Right lobe of liver (tissue), 6 donors: ENCODE measurements around the gene FAM13A. TPM values are rescaled to one million over a fixed set of nuclear protein-coding genes. Genes with fewer than 3 reads are reported as not detected.

Source experiments
- ATAC-seq, 4 donors: fragments of 200-7000 bp; cut with Tn5 transposase; one replicate each; pipeline ENCODE4 v1.9.1; 2020; ENCODE audit warnings: mild to moderate bottlenecking in 4 of 4, moderate library complexity in 4 of 4
- DNase-seq, 3 donors: peaks; one replicate each; pipeline ENCODE4 v3.0.0-alpha.2; 2020
- H3K27ac ChIP-seq, 3 donors: fragments of 200-600 bp; one replicate each; pipeline ENCODE4 v1.8.0; 2022
- H3K27me3 ChIP-seq, 2 donors: fragments of 200-600 bp; one replicate each; pipeline ENCODE4 v1.8.0; 2022
- H3K36me3 ChIP-seq, 4 donors: fragments of 200-600 bp; sonication (generic) in 1 of 4; one replicate each; pipeline versions ENCODE4 v1.5.1 to v1.8.0; 2017 to 2022; ENCODE audit warnings: control low read depth in 1 of 4
- H3K4me1 ChIP-seq, 4 donors: fragments of 200-600 bp; sonication (generic) in 1 of 4; one replicate each; pipeline versions ENCODE4 v1.5.1 to v1.8.0; 2017 to 2022; ENCODE audit warnings: control low read depth in 1 of 4
- H3K4me3 ChIP-seq, 3 donors: fragments of 200-600 bp; one replicate each; pipeline ENCODE4 v1.8.0; 2022
- H3K9me3 ChIP-seq, 4 donors: fragments of 200-600 bp; sonication (generic) in 1 of 4; one replicate each; pipeline versions ENCODE4 v1.5.1 to v1.8.0; 2017 to 2022; ENCODE audit warnings: control low read depth in 1 of 4
- CTCF ChIP-seq, 4 donors: fragments of 200-600 bp in 3 of 4; fragments of 450-650 bp in 1 of 4; IDR thresholded peaks; one replicate each; pipeline versions ENCODE4 v1.5.1 to v1.8.0; 2016 to 2022; ENCODE audit warnings: antibody characterized with exemption in 4 of 4, mild to moderate bottlenecking in 2 of 4
- POLR2A ChIP-seq: fragments of 450-650 bp; IDR thresholded peaks from one replicate; pipeline ENCODE4 v1.6.1; 2017; ENCODE audit warnings: antibody characterized with exemption, mild to moderate bottlenecking
- WGBS: methylation state at CpG from one replicate; pipeline ENCODE4 v1.1.6; 2018; ENCODE audit warnings: low coverage, low lambda C conversion rate; ENCODE audit not compliant: insufficient coverage; ENCODE audit errors: missing lambda C conversion rate; 5-methylcytosine and 5-hydroxymethylcytosine counted together
- intact Hi-C, 2 donors: fragments of 100-400 bp; cut with DNase I; formaldehyde crosslinking; loops; one replicate each; pipeline versions ENCODE4 v1.11.2 to v1.14.1; 2022
- total RNA-seq, 6 experiments: library from RNA; depleted of rRNA in 2 of 6; stranded (reverse); fragments of >200 nt in 2 of 6; fragmentation: NEBNext Ultra II Directional in 3 of 6; extraction: Animal tissue kit (Norgen Biotek cat#: 25700) in 3 of 6; gene quantifications; one replicate each; pipeline versions ENCODE4 v1.1.0 to v1.2.4, GENCODE V29; 2016 to 2023
- donor health status: DM: no; HTN: yes; CAD: no.
- donor health status: DM: no; HTN: no; CAD: no.
- donor health status: DM: no; HTN: no; CAD: no.
- donor health status: DM: no; HTN: yes; CAD: no.
- donor health status: DM: no; HTN: yes; CAD: no.

The FAM13A gene
- total RNA-seq, 6 experiments from 2014 or later: 28.3 to 82.5 (median 51.7) TPM

GRCh38 chr4:88734403-88734949 lies 322.5 kb downstream of the FAM13A start:
- Histone ChIP-seq H3K36me3 (peaks cover 7 to 25% (median 16%) of the 10 kb centered on the region in 4 donors), H3K4me1 (peaks cover 0 to 47% (median 2%) of the 10 kb centered on the region in 4 donors), H3K27me3 (no peaks in the 10 kb centered on the region), H3K9me3 (no peaks in the 10 kb centered on the region), H3K27ac (peak overlapping the region; percentile 39 to 83 (median 62)), H3K4me3 (peak overlapping the region in 2 of 3 donors; percentile 57 to 58)
- ATAC-seq: peak; percentile 20 to 47 (median 40)
- WGBS: 0% methylated on average over 3 of the region's 3 CpGs
- intact Hi-C loops: no loop called here
- TF ChIP-seq CTCF (IDR thresholded peaks at IDR 0.05) (no peak), POLR2A (no peak)
- peak in 1 of 3 donors; percentile 71 for DNase-seq

GRCh38 chr4:88732714-88733368 lies 324.1 kb downstream of the FAM13A start:
- ATAC-seq (peak in 1 of 4 donors; percentile 33), DNase-seq (no peak)
- intact Hi-C loops: no loop called here
- peaks cover 7 to 40% (median 23%) of the 10 kb centered on the region in 4 donors for H3K36me3 ChIP-seq
- no peaks in the 10 kb centered on the region for H3K9me3 ChIP-seq
- H3K4me1 ChIP-seq: peaks cover 0 to 33% (median 2%) of the 10 kb centered on the region in 4 donors
- no peaks in the 10 kb centered on the region for H3K27me3 ChIP-seq
- no peak overlapping the region for H3K4me3 ChIP-seq
- TF ChIP-seq CTCF (IDR thresholded peaks at IDR 0.05) (no peak), POLR2A (no peak)
- peak overlapping the region in 1 of 3 donors; percentile 37 for H3K27ac ChIP-seq
- WGBS: 38% methylated on average over 5 of the region's 5 CpGs

- WGBS: 90% methylated on average over 4 of the region's 4 CpGs
- intact Hi-C loops: no loop called here
Measured at GRCh38 chr4:88731381-88731780, 325.6 kb downstream of the FAM13A start.

GRCh38 chr4:88730811-88731210 lies 326.2 kb downstream of the FAM13A start:
- intact Hi-C loops: no loop called here
- 100% methylated on average over 1 of the region's 5 CpGs for WGBS
- DNase-seq (no peak), ATAC-seq (no peak)
- peaks cover 0 to 30% (median 2%) of the 10 kb centered on the region in 4 donors for H3K4me1 ChIP-seq
- TF ChIP-seq CTCF (IDR thresholded peaks at IDR 0.05): no peak
- TF ChIP-seq POLR2A: no peak
- no peaks in the 10 kb centered on the region for H3K9me3 ChIP-seq
- H3K4me3 ChIP-seq: no peak overlapping the region
- no peak overlapping the region for H3K27ac ChIP-seq
- H3K36me3 ChIP-seq: peaks cover 7 to 60% (median 28%) of the 10 kb centered on the region in 4 donors
- H3K27me3 ChIP-seq: no peaks in the 10 kb centered on the region

More at GRCh38 chr4:88731381-88731780, 325.6 kb downstream of the FAM13A start:
- Histone ChIP-seq H3K27me3 (no peaks in the 10 kb centered on the region), H3K27ac (no peak overlapping the region), H3K9me3 (no peaks in the 10 kb centered on the region), H3K36me3 (peaks cover 7 to 54% (median 28%) of the 10 kb centered on the region in 4 donors), H3K4me3 (no peak overlapping the region), H3K4me1 (peaks cover 0 to 30% (median 2%) of the 10 kb centered on the region in 4 donors)
- DNase-seq: no peak
- TF ChIP-seq POLR2A: no peak
- TF ChIP-seq CTCF (IDR thresholded peaks at IDR 0.05): no peak
- no peak for ATAC-seq
